HG03342 (cell line): ENCODE data around the gene ZBTB49.
A peak's percentile ranks its signal among the peaks of the same experiment; 100 is the strongest.

ENCODE experiments used
- ATAC-seq: cut with Tn5 transposase; IDR thresholded peaks from one replicate; pipeline ENCODE4 v1.9.1; 2021; ENCODE audit warnings: mild to moderate bottlenecking, moderate library complexity; ENCODE audit not compliant: unreplicated experiment

Gene ZBTB49

GRCh38 chr4:4277531-4277930 is 12.5 kb upstream of the ZBTB49 start:
- ATAC-seq, result no peak

- ATAC-seq, result no peak
Observed at GRCh38 chr4:4281787-4282186, 8.3 kb upstream of the ZBTB49 start.

- no peak for ATAC-seq
Observed at GRCh38 chr4:4284827-4285618, 5.0 kb upstream of the ZBTB49 start.

GRCh38 chr4:4288098-4288497 is 2.0 kb upstream of the ZBTB49 start:
- no peak for ATAC-seq

- no peak for ATAC-seq
Observed at GRCh38 chr4:4289055-4289454, 996 bp upstream of the ZBTB49 start.

- ATAC-seq, result peak; percentile 26
Observed at GRCh38 chr4:4289597-4289940, 482 bp upstream of the ZBTB49 start.

- ATAC-seq, result no peak
Observed at GRCh38 chr4:4293279-4293678, 3.2 kb downstream of the ZBTB49 start.

- ATAC-seq, result no peak
Observed at GRCh38 chr4:4296283-4296846, 6.3 kb downstream of the ZBTB49 start.

- no peak for ATAC-seq
Observed at GRCh38 chr4:4299006-4299405, 9.0 kb downstream of the ZBTB49 start.

- ATAC-seq, result no peak
Observed at GRCh38 chr4:4302001-4302400, 11.9 kb downstream of the ZBTB49 start.

GRCh38 chr4:4302416-4302815 is 12.4 kb downstream of the ZBTB49 start:
- ATAC-seq, result no peak

GRCh38 chr4:4306920-4307319 is 16.9 kb downstream of the ZBTB49 start:
- ATAC-seq, result no peak

GRCh38 chr4:4308800-4309441 is 18.9 kb downstream of the ZBTB49 start:
- no peak for ATAC-seq

- no peak for ATAC-seq
Observed at GRCh38 chr4:4311193-4311592, 21.1 kb downstream of the ZBTB49 start.

GRCh38 chr4:4315461-4316149 is 25.6 kb downstream of the ZBTB49 start:
- no peak for ATAC-seq

GRCh38 chr4:4316150-4316495 is 26.1 kb downstream of the ZBTB49 start:
- no peak for ATAC-seq

GRCh38 chr4:4317496-4318232 is 27.6 kb downstream of the ZBTB49 start:
- no peak for ATAC-seq

- ATAC-seq, result no peak
Observed at GRCh38 chr4:4320528-4320927, 30.5 kb downstream of the ZBTB49 start.

GRCh38 chr4:4320951-4321714 is 31.1 kb downstream of the ZBTB49 start:
- ATAC-seq, result no peak

GRCh38 chr4:4321951-4322688 is 32.1 kb downstream of the ZBTB49 start:
- no peak for ATAC-seq
